K562 (cell line): ENCODE results near the gene IGSF3.

ENCODE experiments used
- CBFB ChIP-seq: sonication (generic); formaldehyde crosslinking; IDR thresholded peaks from 2 replicates; pipeline ENCODE4 v1.4.0; 2020; ENCODE audit warnings: mild to moderate bottlenecking, missing genetic modification reagents
- CTCF ChIP-seq, 3 experiments: IDR thresholded peaks in 2 of 3; conservative IDR thresholded peaks in 1 of 3; 2 replicates each; pipeline ENCODE4 v1.5.1; 2011 to 2012; ENCODE audit warnings: low read length in 3 of 3, mild to moderate bottlenecking in 3 of 3, control low read depth in 2 of 3, improper control_type of control experiment in 1 of 3, inconsistent platforms in 1 of 3, low read depth in 1 of 3, mixed read lengths in 1 of 3, moderate library complexity in 1 of 3; ENCODE audit not compliant: insufficient read depth in 2 of 3
- HCFC1 ChIP-seq: IDR thresholded peaks from 2 replicates; pipeline ENCODE4 v1.6.1; 2012; ENCODE audit warnings: low read depth, low read length, improper control_type of control experiment
- HDAC6 ChIP-seq: IDR thresholded peaks from 2 replicates; pipeline ENCODE4 v1.6.1; 2012; ENCODE audit warnings: low read depth, mild to moderate bottlenecking, control low read depth, inconsistent platforms, low read length, moderate library complexity
- POLR2A ChIP-seq: fragments of 450-650 bp; conservative IDR thresholded peaks from 2 replicates; pipeline ENCODE4 v1.6.1; 2016
- POLR2AphosphoS2 ChIP-seq: IDR thresholded peaks from 2 replicates; pipeline ENCODE4 v1.6.1; 2012; ENCODE audit warnings: low read length, improper control_type of control experiment
- RNF2 ChIP-seq: sonication (generic); IDR thresholded peaks from 2 replicates; pipeline ENCODE4 v1.6.1; 2016
- SMARCA5 ChIP-seq: fragments of 450-650 bp; IDR thresholded peaks from 2 replicates; pipeline ENCODE4 v1.6.1; 2016
- TARDBP ChIP-seq: fragments of 450-650 bp; IDR thresholded peaks from 2 replicates; pipeline ENCODE4 v1.6.1; 2016
- ZBED1 ChIP-seq: IDR thresholded peaks from 2 replicates; pipeline ENCODE4 v1.6.1; 2014
- TF ChIP-seq, protein P1 (sequence below): fragments of 250-450 bp; sonication (Bioruptor Pico); IDR thresholded peaks from 2 replicates; pipeline ENCODE4 v1.8.0; 2021; ENCODE audit warnings: mild to moderate bottlenecking, moderate library complexity
- TF ChIP-seq, protein P2 (sequence below): fragments of 250-450 bp; sonication (Bioruptor Pico); IDR thresholded peaks from 2 replicates; pipeline ENCODE4 v1.5.0; 2020; ENCODE audit warnings: mild to moderate bottlenecking, borderline replicate concordance

GRCh38 chr1:116560704-116561490 is 106.6 kb downstream of the IGSF3 start:
- no peak for TF ChIP-seq CBFB (CRISPR knock-in tag)
- no peak for TF ChIP-seq POLR2A
- TF ChIP-seq, protein P1, sequence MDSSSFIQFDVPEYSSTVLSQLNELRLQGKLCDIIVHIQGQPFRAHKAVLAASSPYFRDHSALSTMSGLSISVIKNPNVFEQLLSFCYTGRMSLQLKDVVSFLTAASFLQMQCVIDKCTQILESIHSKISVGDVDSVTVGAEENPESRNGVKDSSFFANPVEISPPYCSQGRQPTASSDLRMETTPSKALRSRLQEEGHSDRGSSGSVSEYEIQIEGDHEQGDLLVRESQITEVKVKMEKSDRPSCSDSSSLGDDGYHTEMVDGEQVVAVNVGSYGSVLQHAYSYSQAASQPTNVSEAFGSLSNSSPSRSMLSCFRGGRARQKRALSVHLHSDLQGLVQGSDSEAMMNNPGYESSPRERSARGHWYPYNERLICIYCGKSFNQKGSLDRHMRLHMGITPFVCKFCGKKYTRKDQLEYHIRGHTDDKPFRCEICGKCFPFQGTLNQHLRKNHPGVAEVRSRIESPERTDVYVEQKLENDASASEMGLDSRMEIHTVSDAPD (CRISPR knock-in tag), result no peak
- TF ChIP-seq CTCF (IDR thresholded peaks at IDR 0.05 in 2 of 3, conservative IDR thresholded peaks at IDR 0.05 in 1 of 3; ENCODE audit: insufficient read depth in 2 of 3, low read depth in 1 of 3, low read length in 3 of 3), result no peak
- TF ChIP-seq, protein P2, sequence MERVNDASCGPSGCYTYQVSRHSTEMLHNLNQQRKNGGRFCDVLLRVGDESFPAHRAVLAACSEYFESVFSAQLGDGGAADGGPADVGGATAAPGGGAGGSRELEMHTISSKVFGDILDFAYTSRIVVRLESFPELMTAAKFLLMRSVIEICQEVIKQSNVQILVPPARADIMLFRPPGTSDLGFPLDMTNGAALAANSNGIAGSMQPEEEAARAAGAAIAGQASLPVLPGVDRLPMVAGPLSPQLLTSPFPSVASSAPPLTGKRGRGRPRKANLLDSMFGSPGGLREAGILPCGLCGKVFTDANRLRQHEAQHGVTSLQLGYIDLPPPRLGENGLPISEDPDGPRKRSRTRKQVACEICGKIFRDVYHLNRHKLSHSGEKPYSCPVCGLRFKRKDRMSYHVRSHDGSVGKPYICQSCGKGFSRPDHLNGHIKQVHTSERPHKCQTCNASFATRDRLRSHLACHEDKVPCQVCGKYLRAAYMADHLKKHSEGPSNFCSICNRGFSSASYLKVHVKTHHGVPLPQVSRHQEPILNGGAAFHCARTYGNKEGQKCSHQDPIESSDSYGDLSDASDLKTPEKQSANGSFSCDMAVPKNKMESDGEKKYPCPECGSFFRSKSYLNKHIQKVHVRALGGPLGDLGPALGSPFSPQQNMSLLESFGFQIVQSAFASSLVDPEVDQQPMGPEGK, result no peak
- TF ChIP-seq TARDBP, result no peak
- no peak for TF ChIP-seq SMARCA5
- no peak for TF ChIP-seq HDAC6
- TF ChIP-seq ZBED1, result no peak
- no peak for TF ChIP-seq HCFC1
- no peak for TF ChIP-seq RNF2
- TF ChIP-seq POLR2AphosphoS2, result no peak
